Peyer's patch (tissue), 4 donors: ENCODE results near the gene HCFC1.

ENCODE experiments used
- CTCF ChIP-seq, 6 experiments: fragments of 450-650 bp in 4 of 6; fragments of 200-600 bp in 2 of 6; sonication (generic) in 1 of 6; IDR thresholded peaks; one replicate each; pipeline ENCODE4 v1.5.1; 2017 to 2019; ENCODE audit warnings: antibody characterized with exemption in 6 of 6, mild to moderate bottlenecking in 3 of 6, moderate library complexity in 1 of 6
- POLR2A ChIP-seq, 2 donors: fragments of 450-650 bp; IDR thresholded peaks; one replicate each; pipeline ENCODE4 v1.5.1; 2017; ENCODE audit warnings: antibody characterized with exemption in 2 of 2, mild to moderate bottlenecking in 2 of 2, moderate library complexity in 2 of 2

DNA sequence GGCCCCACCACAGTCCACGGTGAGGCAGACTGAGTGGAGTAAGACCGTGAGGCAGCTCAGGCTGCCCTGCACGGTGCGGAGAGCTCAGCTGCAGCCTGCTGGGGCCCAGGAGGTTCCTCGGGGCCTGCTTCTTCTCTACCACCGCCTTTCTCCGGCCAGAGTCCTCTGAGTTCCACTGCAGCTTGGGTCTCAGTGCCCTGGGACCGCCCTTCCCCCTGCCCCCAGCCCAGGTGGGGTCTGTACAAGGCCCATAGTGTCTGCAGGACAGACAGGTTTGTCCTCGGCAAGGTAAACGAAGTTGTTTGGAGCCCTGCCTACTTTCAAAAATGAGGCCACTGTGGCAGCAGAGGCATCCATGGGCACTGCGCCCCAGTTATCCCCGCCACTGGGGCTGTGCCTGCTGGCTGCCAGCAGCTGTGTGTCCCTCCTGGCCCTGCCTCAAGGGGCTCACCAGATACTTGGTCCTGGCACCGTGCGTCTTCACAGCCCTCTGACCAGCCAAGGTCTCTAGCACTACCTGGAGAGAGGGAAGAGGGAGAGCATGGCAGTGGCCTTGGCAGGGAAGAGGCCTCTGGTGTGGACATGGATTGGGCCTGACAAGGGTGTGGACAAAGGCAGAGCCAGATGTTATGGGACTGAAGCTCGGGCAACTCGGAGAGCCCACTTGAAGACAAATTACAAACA, 44.1 kb upstream of the HCFC1 start:
- TF ChIP-seq CTCF (IDR thresholded peaks at IDR 0.05), result no peak
- TF ChIP-seq POLR2A (IDR thresholded peaks at IDR 0.05), result no peak
